SH-SY5Y (cell line): ENCODE results near the gene ATP6V1G3.

Experiments
- GATA2 ChIP-seq: IDR thresholded peaks from 2 replicates; pipeline ENCODE4 v1.6.1; 2011; ENCODE audit warnings: mild to moderate bottlenecking, low read depth, low read length
- GATA3 ChIP-seq: IDR thresholded peaks from 2 replicates; pipeline ENCODE4 v1.6.1; 2011; ENCODE audit warnings: low read depth, mild to moderate bottlenecking, low read length, moderate library complexity

DNA sequence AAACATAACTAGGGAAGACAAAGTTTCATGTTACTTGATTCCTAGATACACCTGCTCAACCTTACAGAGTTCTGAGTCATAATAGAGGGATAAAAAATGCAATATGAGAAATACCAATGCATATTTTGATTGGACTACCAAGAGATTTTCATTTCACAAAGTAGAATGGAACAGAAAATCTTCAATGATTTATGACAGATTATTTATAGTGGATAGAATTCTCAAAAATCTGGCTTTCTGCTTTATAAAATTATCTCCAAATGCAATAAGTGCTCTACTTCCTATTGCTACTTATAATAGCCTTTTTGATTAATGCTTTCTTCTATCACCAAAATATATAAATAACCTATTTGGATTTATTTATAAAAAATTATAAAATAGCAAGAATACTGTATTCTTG, 18.9 kb upstream of the ATP6V1G3 start:
- no peak for TF ChIP-seq GATA2
- no peak for TF ChIP-seq GATA3
